Esophagus (tissue), 2 donors: ENCODE results near the gene SH3YL1. TPM values are rescaled to one million over a fixed set of nuclear protein-coding genes. Genes with fewer than 3 reads are reported as not detected.

Experiments
- H3K27ac ChIP-seq, 2 donors: one replicate each; pipeline ENCODE4 v1.5.1; 2013; ENCODE audit warnings: low read depth in 2 of 2, mild to moderate bottlenecking in 2 of 2, inconsistent platforms in 1 of 2, low read length in 1 of 2, moderate library complexity in 1 of 2
- H3K27me3 ChIP-seq, 2 donors: one replicate each; pipeline ENCODE4 v1.6.1; 2013; ENCODE audit warnings: low read length in 2 of 2, control low read depth in 1 of 2, mild to moderate bottlenecking in 1 of 2; ENCODE audit not compliant: insufficient read depth in 2 of 2, control insufficient read depth in 1 of 2
- H3K36me3 ChIP-seq, 2 donors: one replicate each; pipeline ENCODE4 v1.6.1; 2013; ENCODE audit warnings: low read length in 1 of 2; ENCODE audit not compliant: control insufficient read depth in 2 of 2, insufficient read depth in 2 of 2
- H3K4me1 ChIP-seq, 2 donors: one replicate each; pipeline ENCODE4 v1.6.1; 2013; ENCODE audit warnings: low read length in 1 of 2; ENCODE audit not compliant: control insufficient read depth in 2 of 2, insufficient read depth in 2 of 2
- H3K4me3 ChIP-seq, 2 donors: one replicate each; pipeline ENCODE4 v1.5.1; 2013; ENCODE audit warnings: low read length in 2 of 2, mild to moderate bottlenecking in 2 of 2, low read depth in 1 of 2, moderate library complexity in 1 of 2
- H3K9me3 ChIP-seq, 2 donors: one replicate each; pipeline ENCODE4 v1.6.1; 2013; ENCODE audit warnings: mild to moderate bottlenecking in 2 of 2, low read depth in 1 of 2, low read length in 1 of 2, moderate library complexity in 1 of 2; ENCODE audit not compliant: control insufficient read depth in 2 of 2, insufficient read depth in 1 of 2
- WGBS, 2 donors: extraction: QIAGEN DNeasy Blood & Tissue Kit; methylation state at CpG; one replicate each; pipeline ENCODE4 v1.1.7; 2013; 5-methylcytosine and 5-hydroxymethylcytosine counted together
- polyA plus RNA-seq, 2 donors: library from polyadenylated mRNA; stranded (reverse); fragments of 200-250 nt; gene quantifications; one replicate each; pipeline ENCODE4 v1.2.3, GENCODE V29; 2013
- donor health status: healthy with polysubstance abuse.
- donor health status: Bipolar disorder and iron deficiency.

SH3YL1 gene
- polyA plus RNA-seq, 2 donors, result 57.0 to 72.5 TPM

DNA sequence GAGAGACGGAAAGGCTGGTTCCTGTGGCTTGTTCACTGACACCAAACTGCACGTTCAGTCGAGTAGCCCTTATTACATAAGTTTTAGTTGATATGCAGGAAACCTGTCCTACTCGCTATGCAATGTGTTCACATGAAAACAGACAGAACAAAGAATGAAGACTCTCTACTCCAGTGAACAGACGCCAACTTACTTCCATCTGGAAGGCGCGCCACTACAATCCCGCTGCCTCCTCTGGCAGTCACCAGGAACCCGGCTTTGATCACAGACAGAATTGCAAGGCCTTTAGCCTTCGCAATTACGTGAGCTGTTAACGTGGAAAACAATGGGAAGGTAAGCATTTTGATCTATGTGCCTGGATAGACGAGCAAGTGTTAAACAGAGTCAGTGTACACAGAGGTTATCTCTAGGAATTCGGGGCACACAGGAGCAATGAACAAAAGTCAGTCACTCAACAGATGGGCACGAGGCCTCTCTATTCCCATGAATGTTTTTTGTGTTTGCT, 14.2 kb downstream of the SH3YL1 start:
- H3K27ac ChIP-seq, result no peak overlapping the region
- H3K4me1 ChIP-seq, result no peaks in the 10 kb centered on the region
- WGBS, 2 donors, result 81 to 87% methylated on average over 15 of the region's 15 CpGs
- H3K4me3 ChIP-seq, result no peak overlapping the region
- H3K9me3 ChIP-seq, result no peaks in the 10 kb centered on the region
- peaks cover 7 to 22% of the 10 kb centered on the region in 2 donors for H3K36me3 ChIP-seq
- no peaks in the 10 kb centered on the region for H3K27me3 ChIP-seq

DNA sequence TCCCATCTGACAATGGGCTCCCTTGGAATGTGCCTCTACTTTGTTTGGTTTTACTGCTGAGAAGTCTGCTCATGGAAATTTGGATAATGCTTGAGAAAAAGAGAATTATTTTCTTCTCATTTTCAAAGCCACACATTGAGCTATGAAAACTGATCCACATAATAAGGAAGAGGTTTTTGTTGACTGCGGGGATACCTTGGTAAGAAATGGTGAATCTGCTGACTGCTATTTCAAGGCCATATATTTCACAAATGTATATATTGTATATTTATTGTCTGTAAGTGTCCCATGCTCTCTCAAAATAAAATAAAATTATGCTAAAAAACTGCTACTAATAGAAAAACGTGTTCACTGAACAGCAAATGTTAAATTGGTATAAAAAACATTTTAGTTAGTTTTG, 15.1 kb downstream of the SH3YL1 start:
- Histone ChIP-seq H3K27ac (no peak overlapping the region), H3K9me3 (no peaks in the 10 kb centered on the region), H3K36me3 (peaks cover 8 to 23% of the 10 kb centered on the region in 2 donors), H3K4me1 (no peaks in the 10 kb centered on the region), H3K27me3 (no peaks in the 10 kb centered on the region), H3K4me3 (no peak overlapping the region)
- 89 to 93% methylated on average over 2 of the region's 2 CpGs for WGBS, 2 donors

DNA sequence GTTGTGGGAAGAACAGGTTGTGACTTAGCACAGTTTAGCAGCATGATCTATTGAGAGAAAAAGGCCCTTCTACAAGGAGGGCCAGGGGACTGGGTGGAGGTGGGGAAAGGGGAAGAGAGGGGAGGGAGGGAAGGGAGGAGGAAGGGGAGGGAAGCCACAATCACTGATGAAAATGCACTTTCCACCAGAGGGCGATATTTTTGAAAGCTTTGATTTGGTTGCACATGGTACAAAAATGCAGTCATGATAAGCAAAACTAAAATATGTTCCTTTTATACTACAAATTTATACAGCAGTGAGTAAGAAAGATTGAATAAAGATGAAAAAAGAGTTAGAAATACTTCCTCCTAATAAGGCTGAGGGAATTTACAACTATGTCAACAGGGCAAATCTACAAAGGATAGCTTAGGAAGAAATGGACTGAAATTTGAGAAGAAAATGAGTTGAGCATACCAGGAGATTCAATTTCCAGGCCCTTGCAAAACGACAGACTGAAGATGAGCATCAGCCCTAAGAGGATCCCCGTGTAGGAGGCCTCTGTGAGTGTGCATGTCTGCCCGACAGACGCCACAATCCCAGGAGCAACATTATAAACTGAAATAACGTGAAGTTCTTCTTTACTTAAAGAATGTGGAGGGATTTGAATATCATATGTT, 17.2 kb downstream of the SH3YL1 start:
- 59% methylated on average over 6 of the region's 6 CpGs for WGBS, 2 donors
- H3K36me3 ChIP-seq, result peaks cover 8 to 23% of the 10 kb centered on the region in 2 donors
- no peaks in the 10 kb centered on the region for H3K27me3 ChIP-seq
- H3K27ac ChIP-seq, result no peak overlapping the region
- no peaks in the 10 kb centered on the region for H3K9me3 ChIP-seq
- H3K4me1 ChIP-seq, result no peaks in the 10 kb centered on the region
- H3K4me3 ChIP-seq, result no peak overlapping the region

DNA sequence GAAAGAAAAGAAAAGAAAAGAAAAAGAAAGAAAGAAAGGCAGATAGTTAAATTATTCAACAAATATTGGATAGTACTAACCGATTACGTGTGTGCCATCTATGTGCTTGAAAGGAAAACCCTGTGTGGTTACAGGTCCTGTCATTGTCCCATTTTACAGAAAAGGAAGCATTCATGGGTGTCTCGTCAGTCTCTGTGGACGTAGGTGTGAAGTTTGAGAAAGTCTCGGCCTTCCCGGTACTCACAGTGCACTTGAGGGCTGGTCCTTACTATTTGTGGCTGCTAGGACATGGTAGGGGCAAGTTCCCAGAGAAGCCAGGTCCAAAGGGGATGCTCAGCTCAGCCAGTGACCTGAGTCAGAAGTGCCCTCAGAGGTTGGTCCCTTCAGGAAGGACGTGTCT, 19.3 kb downstream of the SH3YL1 start:
- Histone ChIP-seq H3K27ac (no peak overlapping the region), H3K4me1 (no peaks in the 10 kb centered on the region), H3K9me3 (no peaks in the 10 kb centered on the region), H3K36me3 (peaks cover 8 to 20% of the 10 kb centered on the region in 2 donors), H3K4me3 (no peak overlapping the region), H3K27me3 (no peaks in the 10 kb centered on the region)
- WGBS, 2 donors, result 93% methylated on average over 7 of the region's 7 CpGs

DNA sequence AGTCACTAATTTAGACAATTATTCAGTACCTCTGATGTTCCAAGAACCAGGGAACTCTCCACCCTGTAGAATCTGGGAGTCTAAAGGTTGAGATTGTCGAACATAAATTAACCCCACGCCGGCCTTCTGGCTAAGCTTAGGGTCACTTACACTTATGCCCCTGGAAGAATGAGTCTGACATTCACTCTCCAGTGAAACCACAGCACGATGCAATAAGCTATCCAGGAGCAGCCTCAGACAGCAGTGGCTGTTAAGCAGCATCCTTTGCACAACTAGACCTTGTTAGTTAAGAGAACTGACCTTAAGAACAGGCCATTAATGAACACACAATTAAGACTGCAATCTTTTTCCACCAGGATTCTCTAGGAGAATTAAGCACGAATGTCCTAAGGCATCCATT, 25.0 kb downstream of the SH3YL1 start:
- peaks cover 0 to 8% of the 10 kb centered on the region in 2 donors for H3K36me3 ChIP-seq

DNA sequence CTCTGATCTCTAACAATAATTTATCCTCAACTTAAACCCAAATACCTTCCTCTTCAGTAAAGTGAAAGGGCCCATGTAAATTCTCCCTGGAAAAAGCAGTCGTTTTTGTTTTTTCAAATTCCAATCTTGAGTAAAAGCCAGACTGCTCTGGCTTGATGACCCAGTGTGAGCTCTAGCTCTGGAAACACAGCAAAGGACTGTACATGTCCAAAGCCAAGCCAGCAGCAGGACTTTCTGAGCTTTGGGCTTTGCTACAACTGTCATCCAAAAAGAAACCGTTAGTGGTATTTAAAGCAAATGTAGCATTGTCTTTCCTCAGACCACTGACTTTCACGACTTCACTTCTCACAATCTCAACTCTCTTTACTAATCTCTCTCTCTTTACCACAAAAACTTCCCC, 25.4 kb downstream of the SH3YL1 start:
- 57 to 62% methylated on average over 3 of the region's 3 CpGs for WGBS, 2 donors
- Histone ChIP-seq H3K4me3 (no peak overlapping the region), H3K4me1 (no peaks in the 10 kb centered on the region), H3K27me3 (no peaks in the 10 kb centered on the region), H3K9me3 (no peaks in the 10 kb centered on the region), H3K36me3 (peaks cover 0 to 6% of the 10 kb centered on the region in 2 donors), H3K27ac (no peak overlapping the region)

More for the DNA sequence above, 25.0 kb downstream of the SH3YL1 start:
- no peak overlapping the region for H3K27ac ChIP-seq
- H3K9me3 ChIP-seq, result no peaks in the 10 kb centered on the region
- no peak overlapping the region for H3K4me3 ChIP-seq
- no peaks in the 10 kb centered on the region for H3K4me1 ChIP-seq
- H3K27me3 ChIP-seq, result no peaks in the 10 kb centered on the region
- WGBS, 2 donors, result 82 to 84% methylated on average over 5 of the region's 5 CpGs

DNA sequence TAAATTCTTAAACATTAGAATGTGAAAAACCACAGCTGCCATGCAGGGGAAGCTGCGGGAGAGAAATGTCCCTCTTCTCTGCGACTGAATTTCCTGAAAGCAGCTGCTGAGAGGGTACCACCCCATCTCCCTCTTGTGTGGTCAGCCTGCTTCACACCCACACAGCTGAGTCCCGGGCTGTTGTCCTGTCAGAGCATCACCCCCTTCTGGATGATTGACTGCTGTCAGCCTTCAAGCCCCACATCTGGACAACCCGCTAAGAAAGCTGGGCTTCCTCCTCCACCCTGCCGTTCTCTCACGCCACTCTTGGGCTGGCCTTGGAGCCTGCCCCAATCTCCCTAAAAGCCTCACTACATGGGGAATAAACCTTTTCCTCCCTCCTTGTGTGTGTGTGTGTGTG, 26.0 kb downstream of the SH3YL1 start:
- Histone ChIP-seq H3K27ac (no peak overlapping the region), H3K27me3 (no peaks in the 10 kb centered on the region), H3K4me3 (no peak overlapping the region), H3K36me3 (peaks cover 0 to 6% of the 10 kb centered on the region in 2 donors), H3K4me1 (no peaks in the 10 kb centered on the region), H3K9me3 (no peaks in the 10 kb centered on the region)
- 77 to 82% methylated on average over 6 of the region's 6 CpGs for WGBS, 2 donors

DNA sequence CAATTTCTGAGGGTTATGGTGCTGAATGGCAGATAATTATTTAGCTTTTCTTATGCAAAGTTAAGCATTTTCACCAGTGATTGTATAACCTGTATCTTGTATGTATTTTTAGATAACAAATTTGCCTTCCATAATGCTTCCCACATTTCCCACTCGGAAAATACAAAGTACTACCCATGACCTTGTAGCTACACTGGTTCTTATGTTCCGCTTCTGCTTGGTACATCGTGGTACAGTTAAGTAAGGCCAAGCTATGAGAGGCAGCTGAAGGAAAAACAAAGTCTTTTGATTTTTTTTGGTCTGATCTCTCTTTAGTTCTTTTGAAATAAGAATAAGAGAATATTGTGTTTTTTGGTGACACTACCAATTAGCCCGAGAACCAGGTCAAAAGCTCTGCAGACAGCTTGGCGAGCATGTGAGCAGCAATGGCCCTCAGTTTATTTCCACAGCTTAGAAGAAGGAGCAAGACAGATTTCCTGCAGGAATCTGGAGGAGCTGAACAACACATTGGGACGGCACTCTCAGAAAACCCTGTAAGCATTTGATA, 26.8 kb downstream of the SH3YL1 start:
- H3K4me3 ChIP-seq, result no peak overlapping the region
- peaks cover 0 to 6% of the 10 kb centered on the region in 2 donors for H3K36me3 ChIP-seq
- no peaks in the 10 kb centered on the region for H3K9me3 ChIP-seq
- WGBS, 2 donors, result 92% methylated on average over 6 of the region's 6 CpGs
- H3K4me1 ChIP-seq, result no peaks in the 10 kb centered on the region
- H3K27ac ChIP-seq, result no peak overlapping the region
- no peaks in the 10 kb centered on the region for H3K27me3 ChIP-seq

DNA sequence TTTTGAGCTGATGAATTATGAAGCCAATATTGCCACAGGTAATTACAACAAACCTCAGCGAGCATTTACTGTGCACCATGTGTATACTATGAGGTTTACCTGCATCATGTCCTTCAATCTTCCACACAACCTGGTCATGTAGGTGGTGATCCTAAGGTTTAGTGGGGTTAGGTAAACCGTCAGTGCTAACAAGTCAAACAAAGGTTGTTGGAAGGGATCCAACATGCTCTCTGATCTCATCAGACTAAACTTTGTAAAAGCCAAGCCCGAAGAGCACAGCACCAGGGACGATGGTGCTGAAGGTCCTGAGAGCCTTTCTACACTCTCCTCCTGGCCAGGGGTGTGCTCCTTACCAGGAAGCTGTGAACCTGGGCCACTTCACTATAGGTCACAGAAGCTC, 29.4 kb downstream of the SH3YL1 start:
- H3K27ac ChIP-seq, result no peak overlapping the region
- 81 to 88% methylated on average over 4 of the region's 4 CpGs for WGBS, 2 donors
- no peaks in the 10 kb centered on the region for H3K9me3 ChIP-seq
- no peaks in the 10 kb centered on the region for H3K27me3 ChIP-seq
- H3K36me3 ChIP-seq, result peaks cover 5 to 8% of the 10 kb centered on the region in 2 donors
- H3K4me1 ChIP-seq, result no peaks in the 10 kb centered on the region
- no peak overlapping the region for H3K4me3 ChIP-seq

DNA sequence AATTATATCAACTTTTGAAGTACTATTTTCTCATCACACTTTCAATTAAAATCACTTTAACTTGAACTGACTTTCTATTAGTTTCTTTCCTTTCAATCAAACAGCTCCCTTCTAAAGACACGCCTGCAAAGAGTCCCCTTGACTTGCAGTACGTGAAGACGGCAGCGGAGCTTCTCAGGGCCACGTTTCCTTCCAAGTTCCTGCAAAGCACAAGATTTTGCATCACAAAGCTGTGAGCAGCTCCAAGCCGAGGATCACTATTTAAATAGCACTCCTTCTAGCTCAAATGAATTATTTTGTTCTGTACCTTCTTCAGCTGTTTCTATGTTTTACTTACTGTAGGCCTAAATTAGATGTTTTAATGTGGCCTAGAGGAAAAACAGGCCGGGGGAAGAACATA, 30.8 kb downstream of the SH3YL1 start:
- Histone ChIP-seq H3K4me3 (no peak overlapping the region), H3K4me1 (no peaks in the 10 kb centered on the region), H3K27me3 (no peaks in the 10 kb centered on the region), H3K27ac (no peak overlapping the region), H3K36me3 (peaks cover 7 to 9% of the 10 kb centered on the region in 2 donors), H3K9me3 (no peaks in the 10 kb centered on the region)
- 78 to 92% methylated on average over 7 of the region's 7 CpGs for WGBS, 2 donors
